ENCODE results near the gene LNP1. TPM values are rescaled to one million over a fixed set of nuclear protein-coding genes. Genes with fewer than 3 reads are reported as not detected.

The LNP1 gene
- total and polyA plus RNA-seq, 10 of the 15 experiments (the other 5 are each of a cell fraction or from before 2014, with no cell fraction given) = 2.1 to 4.2 (median 2.7) TPM

- Histone ChIP-seq H3K4me1 (ENCODE audit: control insufficient read depth, insufficient read depth, low read length) (no peaks in the 10 kb centered on the region), H3K9me3 (replicated peaks; ENCODE audit: control insufficient read depth, insufficient read depth, low read length) (no peaks in the 10 kb centered on the region), H3K4me3 (no peak overlapping the region), H4K20me1 (ENCODE audit: control insufficient read depth, insufficient read depth) (no peaks in the 10 kb centered on the region), H3K27me3 (replicated peaks in 1 of 2; ENCODE audit: control insufficient read depth in 2 of 2, insufficient read depth in 2 of 2, low read length in 1 of 2) (no peaks in the 10 kb centered on the region), H3K79me2 (ENCODE audit: control insufficient read depth, insufficient read depth, low read length) (no peaks in the 10 kb centered on the region), H3K9ac (ENCODE audit: control insufficient read depth, insufficient read depth, low read length) (no peak overlapping the region), H3K4me2 (ENCODE audit: control insufficient read depth, insufficient read depth) (no peak overlapping the region), H3K27ac (ENCODE audit: control insufficient read depth, insufficient read depth) (no peak overlapping the region), H3K36me3 (ENCODE audit: control insufficient read depth in 2 of 2, insufficient read depth in 2 of 2, low read length in 1 of 2) (no peaks in the 10 kb centered on the region), H2AFZ (ENCODE audit: control insufficient read depth, low read depth, low read length) (no peak overlapping the region)
- ChIA-PET POLR2A (no interaction called here), RAD21 (ENCODE audit: unreplicated experiment) (no interaction called here), CTCF (interaction anchor here (1.1 to 3.7 kb wide), 5 partner anchors 22 to 151 kb away, joined by 3 to 17 read pairs (median 4); no protein-coding TSS in a partner anchor), SMC1A (ENCODE audit: uncharacterized antibody, unreplicated experiment) (interaction anchor here (2.6 kb wide), 1 partner anchor 11 kb away, joined by 8 read pairs; no protein-coding TSS in a partner anchor)
- 85% methylated on average over 3 of the region's 3 CpGs for WGBS (ENCODE audit: insufficient coverage, insufficient replicate concordance, low lambda C conversion rate, missing lambda C conversion rate)
- peak; percentile 49 for FAIRE-seq
- no peak for ATAC-seq
- intact Hi-C loops (cut with micrococcal nuclease; ENCODE audit: unreplicated experiment) (no loop called here), in situ Hi-C loops (cut with MboI) (no loop called here)
- no peak for DNase-seq (ENCODE audit: low read depth, low spot score)
- BruUV-seq (replicated peaks) = no TSS peak
- TF ChIP-seq E2F8 (IDR thresholded peaks at IDR 0.05; ENCODE audit: low read depth, partially characterized antibody) (no peak), NFYB (IDR thresholded peaks at IDR 0.05; ENCODE audit: insufficient read depth, low read depth, low read length) (no peak), CEBPZ (IDR thresholded peaks at IDR 0.05; ENCODE audit: low read depth, low read length) (no peak), MLLT1 (IDR thresholded peaks at IDR 0.05) (no peak), LARP7 (IDR thresholded peaks at IDR 0.05) (no peak), PML (IDR thresholded peaks at IDR 0.05; ENCODE audit: low read length) (no peak), ZBTB33 (IDR thresholded peaks at IDR 0.05) (no peak), MYC (IDR thresholded peaks at IDR 0.05; ENCODE audit: insufficient read depth, insufficient read length, insufficient replicate concordance, low read length, severe bottlenecking) (no peak), RUNX3 (IDR thresholded peaks at IDR 0.05; ENCODE audit: low read length) (no peak), IKZF1 (conservative IDR thresholded peaks at IDR 0.05) (no peak), FOXK2 (IDR thresholded peaks at IDR 0.05) (no peak)
These were observed 39.6 kb downstream of the LNP1 start for GRCh38 chr3:100440895-100441294.
